IgD-negative memory B cell (primary cell): ENCODE measurements around the gene ARHGEF28. TPM values are rescaled to one million over a fixed set of nuclear protein-coding genes. Genes with fewer than 3 reads are reported as not detected.

Experiments used
- H3K27ac Mint-ChIP-seq, 3 donors: one replicate each; pipeline ENCODE4 v1.8.0; 2020 to 2022; ENCODE audit warnings: mild to moderate bottlenecking in 3 of 3, mixed read lengths in 3 of 3, moderate library complexity in 1 of 3
- H3K27me3 Mint-ChIP-seq: one replicate; pipeline ENCODE4 v1.8.0; 2021; ENCODE audit warnings: mixed read lengths
- H3K36me3 Mint-ChIP-seq: one replicate; pipeline ENCODE4 v1.8.0; 2020; ENCODE audit warnings: mild to moderate bottlenecking, mixed read lengths
- H3K4me1 Mint-ChIP-seq, 3 donors: one replicate each; pipeline ENCODE4 v1.8.0; 2020 to 2022; ENCODE audit warnings: mixed read lengths in 3 of 3, mild to moderate bottlenecking in 1 of 3
- H3K4me3 Mint-ChIP-seq, 4 donors: one replicate each; pipeline ENCODE4 v1.8.0; 2020 to 2022; ENCODE audit warnings: mild to moderate bottlenecking in 4 of 4, mixed read lengths in 4 of 4, moderate library complexity in 3 of 4
- H3K9me3 Mint-ChIP-seq, 3 donors: one replicate each; pipeline ENCODE4 v1.8.0; 2020 to 2021; ENCODE audit warnings: mixed read lengths in 3 of 3, mild to moderate bottlenecking in 1 of 3
- polyA plus RNA-seq: library from polyadenylated mRNA; unstranded; fragments of 300-500 nt; fragmentation: Illumina TruSeq; gene quantifications from one replicate; pipeline ENCODE4 v1.2.3, GENCODE V29; 2021

The ARHGEF28 gene
- polyA plus RNA-seq, 1 donor from 2014 or later, result not detected

DNA sequence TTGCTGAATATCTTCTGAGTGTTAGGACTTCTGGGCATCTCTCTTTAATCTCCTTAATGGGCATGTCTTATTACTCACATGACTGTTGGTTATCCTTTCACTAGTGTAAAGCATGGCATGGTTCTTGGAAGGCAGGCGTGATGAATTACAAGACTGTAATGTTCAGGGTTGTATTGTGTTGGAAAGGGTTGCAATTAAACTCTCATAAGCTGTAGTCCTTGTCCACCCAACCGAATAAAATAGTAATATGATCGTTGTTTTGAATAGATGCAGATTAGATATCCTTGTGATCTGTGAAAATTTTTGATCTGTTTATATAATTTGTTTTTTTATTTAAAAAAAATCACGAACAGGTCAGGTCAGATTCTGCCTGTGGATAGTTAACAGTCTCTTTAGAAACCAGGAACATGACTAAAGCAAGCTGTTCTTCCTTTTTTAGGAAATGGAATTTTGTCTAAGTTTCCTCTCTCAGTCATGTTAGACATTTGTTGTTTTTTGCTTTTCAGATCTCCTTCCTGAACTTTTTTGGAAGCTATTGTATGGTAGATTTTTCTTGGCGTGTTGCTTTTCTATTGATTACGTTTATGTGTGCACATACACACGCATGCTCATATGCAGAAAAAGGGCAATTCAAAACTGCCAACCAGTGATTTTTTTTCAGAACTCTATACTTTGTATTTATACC is 121.8 kb downstream of the ARHGEF28 start:
- H3K4me1 Mint-ChIP-seq, result peaks cover 0 to 3% (median 0%) of the 10 kb centered on the region in 3 donors
- H3K27me3 Mint-ChIP-seq, result peaks cover 24% of the 10 kb centered on the region
- no peak overlapping the region for H3K4me3 Mint-ChIP-seq
- no peak overlapping the region for H3K27ac Mint-ChIP-seq
- H3K36me3 Mint-ChIP-seq, result peaks cover 1% of the 10 kb centered on the region
- H3K9me3 Mint-ChIP-seq, result peaks cover 0 to 8% (median 5%) of the 10 kb centered on the region in 3 donors

DNA sequence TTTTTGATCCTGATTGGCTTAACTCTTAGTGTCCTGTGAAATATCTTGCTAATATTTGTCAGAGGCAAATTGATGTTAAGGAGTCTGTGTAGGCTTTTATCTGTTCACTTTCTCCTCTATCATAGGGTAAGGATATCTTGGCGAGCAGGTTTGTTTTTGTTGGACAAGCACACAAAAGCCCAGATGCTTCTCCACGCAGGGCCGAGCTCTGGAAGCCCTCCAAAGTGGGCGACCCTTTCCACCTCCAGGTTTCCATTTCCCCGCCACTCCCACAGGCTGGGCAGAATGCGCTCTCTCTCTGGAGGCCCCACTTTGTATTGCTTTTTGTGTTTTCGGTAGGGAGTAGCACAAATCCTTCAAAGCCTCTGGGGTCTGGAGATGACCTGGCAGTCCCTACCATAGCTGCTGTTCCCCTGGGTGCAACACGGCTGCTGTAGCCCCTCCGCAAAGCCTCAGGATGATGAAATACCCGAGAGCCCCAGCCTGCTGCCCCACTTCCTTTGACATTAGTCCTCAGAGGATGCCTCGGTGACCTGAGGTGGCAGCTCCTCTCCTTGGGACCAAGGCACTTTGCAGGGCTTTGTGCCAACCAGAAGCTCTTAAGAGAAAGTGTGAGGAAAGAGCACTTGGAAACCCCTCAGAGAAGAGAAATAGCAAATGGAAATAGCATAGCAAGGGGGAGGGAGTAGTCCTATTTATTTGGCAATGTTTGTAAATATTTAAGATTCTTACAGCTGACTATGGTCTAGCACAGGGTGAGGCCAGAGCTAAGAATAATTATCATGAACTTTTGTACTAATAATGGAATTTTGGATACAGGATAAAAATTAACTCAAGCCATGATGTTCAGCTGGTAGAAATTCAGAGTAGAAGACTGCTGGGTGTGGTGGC is 122.8 kb downstream of the ARHGEF28 start:
- Mint-ChIP-seq H3K9me3 (peaks cover 0 to 8% (median 5%) of the 10 kb centered on the region in 3 donors), H3K36me3 (peaks cover 1% of the 10 kb centered on the region), H3K4me3 (no peak overlapping the region), H3K27me3 (peaks cover 25% of the 10 kb centered on the region), H3K27ac (peak overlapping the region in 1 of 3 donors; percentile 13), H3K4me1 (peaks cover 0 to 2% (median 0%) of the 10 kb centered on the region in 3 donors)

DNA sequence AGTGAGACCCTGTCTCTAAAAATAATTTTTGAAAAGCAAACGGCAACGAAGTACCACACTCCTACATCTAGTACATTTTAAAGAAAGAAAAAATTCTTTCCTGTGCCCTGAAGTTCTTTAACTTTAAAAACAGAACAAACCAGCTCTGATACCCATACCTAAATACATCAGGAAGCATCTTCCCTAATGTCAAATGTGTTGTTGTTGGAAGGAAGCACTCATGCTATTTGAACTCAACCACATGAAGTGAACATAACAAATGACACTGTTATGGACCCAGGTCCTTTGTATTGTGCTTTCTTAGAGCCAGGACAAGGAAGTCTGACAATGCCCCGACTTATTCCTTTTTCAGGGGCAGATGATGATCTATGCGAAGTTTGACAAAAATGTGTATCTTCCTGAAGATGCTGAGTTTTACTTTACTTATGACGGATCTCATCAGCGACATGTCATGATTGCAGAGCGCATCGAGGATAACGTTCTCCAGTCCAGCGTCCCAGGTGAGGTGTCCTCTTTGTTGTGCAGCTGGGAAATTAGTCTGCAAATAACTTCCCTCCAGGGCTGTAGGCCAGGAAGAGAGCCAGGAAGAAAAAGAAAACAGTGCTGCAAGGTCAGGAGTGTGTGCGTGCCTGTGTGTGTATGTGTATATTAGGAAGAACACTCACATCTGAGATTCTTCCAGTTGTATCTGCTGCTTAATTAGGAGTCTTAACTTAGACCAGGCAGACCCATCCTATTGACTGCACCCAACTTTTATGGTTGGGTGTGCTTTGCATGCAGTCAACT is 123.7 kb downstream of the ARHGEF28 start:
- Mint-ChIP-seq H3K36me3 (peaks cover 1% of the 10 kb centered on the region), H3K4me1 (peaks cover 0 to 2% (median 0%) of the 10 kb centered on the region in 3 donors), H3K27me3 (peaks cover 25% of the 10 kb centered on the region), H3K4me3 (no peak overlapping the region), H3K9me3 (peaks cover 0 to 8% (median 5%) of the 10 kb centered on the region in 3 donors), H3K27ac (no peak overlapping the region)

DNA sequence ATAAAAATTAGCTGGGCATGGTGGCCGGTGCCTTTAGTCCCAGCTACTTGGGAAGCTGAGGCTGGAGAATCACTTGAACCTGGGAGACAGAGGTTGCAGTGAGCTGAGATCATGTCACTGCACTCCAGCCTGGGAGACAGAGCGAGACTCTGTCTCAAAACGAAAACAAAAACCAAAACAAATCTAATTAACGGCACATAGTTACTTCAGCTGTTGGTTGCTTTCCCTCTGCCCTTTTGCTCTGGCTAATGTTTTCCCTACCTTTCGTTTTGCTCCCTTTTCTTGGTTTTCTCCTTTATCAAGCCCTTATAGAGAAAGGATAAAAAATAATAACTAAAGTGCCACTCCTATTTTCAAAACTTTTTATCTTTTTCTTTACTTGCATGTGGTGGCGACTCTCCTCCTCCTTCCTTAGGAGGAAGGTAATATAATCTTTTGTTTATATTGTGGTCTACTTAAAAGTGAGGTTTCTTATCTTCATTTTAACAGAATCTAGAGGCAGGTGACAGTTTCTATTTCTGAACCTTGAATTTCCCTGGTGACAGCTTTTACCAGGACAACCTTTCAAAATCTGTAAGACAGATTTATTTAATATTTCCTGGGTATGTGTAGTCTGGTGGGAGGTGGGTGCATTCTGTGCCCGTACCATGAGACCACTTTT is 125.4 kb downstream of the ARHGEF28 start:
- Mint-ChIP-seq H3K36me3 (peaks cover 1% of the 10 kb centered on the region), H3K9me3 (peaks cover 0 to 8% (median 5%) of the 10 kb centered on the region in 3 donors), H3K27ac (no peak overlapping the region), H3K27me3 (peaks cover 26% of the 10 kb centered on the region), H3K4me3 (peak overlapping the region in 1 of 4 donors; percentile 54), H3K4me1 (peaks cover 0 to 2% (median 0%) of the 10 kb centered on the region in 3 donors)

DNA sequence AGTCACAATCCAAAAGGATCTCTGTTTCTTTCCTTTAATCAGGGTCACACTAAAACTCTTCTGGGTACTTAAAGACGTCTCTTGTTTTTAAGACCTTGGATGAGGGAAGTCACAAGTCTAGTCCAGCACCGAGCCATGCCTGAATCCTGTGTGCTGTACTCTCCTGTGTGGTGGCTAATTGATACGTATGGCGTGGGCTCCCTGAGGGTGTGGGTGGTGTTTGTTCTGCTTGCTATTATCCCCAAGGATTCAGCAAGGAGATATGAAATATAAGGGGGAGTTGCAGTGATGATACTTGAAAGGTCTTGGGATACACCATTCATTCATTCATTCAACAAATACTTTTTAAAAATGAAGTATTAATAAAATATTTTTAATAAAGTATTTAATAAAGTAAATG is 128.3 kb downstream of the ARHGEF28 start:
- H3K4me1 Mint-ChIP-seq, result peaks cover 0 to 2% (median 0%) of the 10 kb centered on the region in 3 donors
- no peak overlapping the region for H3K4me3 Mint-ChIP-seq
- H3K27ac Mint-ChIP-seq, result peak overlapping the region in 1 of 3 donors; percentile 41
- no peaks in the 10 kb centered on the region for H3K36me3 Mint-ChIP-seq
- H3K27me3 Mint-ChIP-seq, result peaks cover 18% of the 10 kb centered on the region
- H3K9me3 Mint-ChIP-seq, result peaks cover 0 to 2% (median 0%) of the 10 kb centered on the region in 3 donors

DNA sequence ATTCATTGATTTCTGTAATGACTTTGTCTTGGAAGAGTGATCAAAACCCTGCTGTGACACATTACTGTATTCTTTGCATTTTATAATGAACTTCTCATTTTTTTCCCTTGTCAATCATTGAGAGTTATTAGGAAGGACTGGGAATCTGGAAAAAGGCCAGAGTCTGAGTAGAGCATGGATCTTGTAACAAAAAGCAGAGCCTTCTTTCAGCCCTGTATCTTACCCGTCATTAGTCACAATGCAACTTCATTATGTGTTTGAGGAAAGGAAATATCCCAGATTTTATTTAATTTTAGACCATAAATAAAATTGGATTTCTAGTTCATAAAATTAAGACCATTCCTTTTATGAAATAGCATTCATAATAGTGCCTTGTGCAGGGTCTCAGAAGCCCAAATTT is 131.4 kb downstream of the ARHGEF28 start:
- peaks cover 7% of the 10 kb centered on the region for H3K27me3 Mint-ChIP-seq
- no peak overlapping the region for H3K27ac Mint-ChIP-seq
- no peak overlapping the region for H3K4me3 Mint-ChIP-seq
- peaks cover 0 to 1% (median 0%) of the 10 kb centered on the region in 3 donors for H3K9me3 Mint-ChIP-seq
- H3K4me1 Mint-ChIP-seq, result no peaks in the 10 kb centered on the region
- no peaks in the 10 kb centered on the region for H3K36me3 Mint-ChIP-seq

DNA sequence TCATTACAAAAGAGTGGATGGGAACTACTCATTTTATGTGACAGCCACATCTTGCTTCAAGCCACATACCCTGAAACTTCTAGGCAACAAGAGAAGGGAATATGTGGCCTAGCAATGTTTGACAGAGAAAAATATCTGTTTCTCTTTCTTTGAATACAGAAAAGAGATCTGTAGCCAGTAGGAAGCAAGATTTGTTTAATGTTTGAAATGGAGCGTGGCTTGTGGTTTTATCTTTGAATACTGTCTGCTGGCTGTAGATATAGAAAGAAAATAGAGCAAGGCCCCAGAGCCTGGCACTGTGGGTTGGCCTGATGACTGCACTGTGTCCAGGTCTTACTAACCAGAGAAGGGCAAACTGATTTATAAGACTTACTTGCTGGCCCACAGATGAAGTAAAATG is 133.8 kb downstream of the ARHGEF28 start:
- Mint-ChIP-seq H3K27me3 (peaks cover 7% of the 10 kb centered on the region), H3K27ac (no peak overlapping the region), H3K9me3 (peaks cover 0 to 2% (median 0%) of the 10 kb centered on the region in 3 donors), H3K36me3 (no peaks in the 10 kb centered on the region), H3K4me1 (no peaks in the 10 kb centered on the region), H3K4me3 (no peak overlapping the region)

DNA sequence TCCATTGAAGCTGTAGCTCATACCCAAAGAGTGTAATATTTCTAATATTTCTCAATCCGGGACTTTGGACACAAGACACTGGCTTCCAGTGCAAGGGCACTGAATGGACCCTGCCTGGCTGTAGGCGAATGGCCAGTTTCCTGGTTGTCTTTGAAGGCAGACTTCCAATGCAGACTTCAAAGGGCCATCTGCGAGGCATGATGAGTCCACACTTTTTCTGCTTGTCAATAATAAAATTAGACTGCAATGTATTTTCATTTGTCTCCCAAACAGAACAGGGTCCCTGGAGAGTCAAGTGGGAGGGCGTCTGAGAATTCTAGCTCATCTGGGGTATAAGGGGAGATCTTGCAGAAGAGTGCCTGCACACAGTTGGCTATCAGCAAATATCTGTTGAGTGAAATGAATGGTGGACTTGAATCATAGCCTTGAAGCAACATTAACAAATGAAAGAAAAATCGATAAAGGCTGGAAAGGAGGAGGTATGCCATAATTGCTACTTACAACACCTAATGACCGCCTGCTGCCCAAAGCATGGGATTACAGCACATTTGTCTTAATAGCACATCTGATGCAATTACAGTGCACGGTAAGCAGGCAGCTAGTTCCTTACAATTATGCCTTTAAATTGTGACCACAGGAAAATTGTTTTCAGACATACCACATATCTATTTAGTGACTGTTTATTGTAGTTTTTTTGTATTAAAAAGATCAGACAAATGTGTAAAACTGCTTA is 137.5 kb downstream of the ARHGEF28 start:
- Mint-ChIP-seq H3K27ac (no peak overlapping the region), H3K4me3 (no peak overlapping the region), H3K27me3 (peaks cover 4% of the 10 kb centered on the region), H3K36me3 (no peaks in the 10 kb centered on the region), H3K4me1 (no peaks in the 10 kb centered on the region), H3K9me3 (peaks cover 0 to 17% (median 2%) of the 10 kb centered on the region in 3 donors)

DNA sequence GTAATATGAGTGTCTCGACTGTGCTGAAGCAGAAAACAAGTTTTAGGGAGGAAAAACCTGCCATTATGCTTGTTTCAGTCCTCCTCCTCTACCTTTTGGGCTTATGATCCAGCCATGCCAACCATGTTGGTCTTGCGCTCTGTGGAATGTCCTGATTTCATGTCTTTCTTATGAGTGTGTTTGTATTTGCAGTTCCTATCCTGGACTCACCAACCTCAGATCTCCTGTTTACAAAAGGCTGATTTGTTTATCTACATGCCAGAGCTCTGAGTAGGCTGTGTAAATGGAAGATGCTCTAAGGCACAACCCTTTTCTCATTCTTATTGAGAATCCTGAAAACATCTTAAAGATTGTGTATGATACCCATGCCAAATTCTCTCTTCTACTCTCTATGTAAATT is 138.6 kb downstream of the ARHGEF28 start:
- H3K36me3 Mint-ChIP-seq, result no peaks in the 10 kb centered on the region
- H3K9me3 Mint-ChIP-seq, result peaks cover 0 to 19% (median 2%) of the 10 kb centered on the region in 3 donors
- H3K4me3 Mint-ChIP-seq, result no peak overlapping the region
- no peak overlapping the region for H3K27ac Mint-ChIP-seq
- no peaks in the 10 kb centered on the region for H3K4me1 Mint-ChIP-seq
- peaks cover 4% of the 10 kb centered on the region for H3K27me3 Mint-ChIP-seq

DNA sequence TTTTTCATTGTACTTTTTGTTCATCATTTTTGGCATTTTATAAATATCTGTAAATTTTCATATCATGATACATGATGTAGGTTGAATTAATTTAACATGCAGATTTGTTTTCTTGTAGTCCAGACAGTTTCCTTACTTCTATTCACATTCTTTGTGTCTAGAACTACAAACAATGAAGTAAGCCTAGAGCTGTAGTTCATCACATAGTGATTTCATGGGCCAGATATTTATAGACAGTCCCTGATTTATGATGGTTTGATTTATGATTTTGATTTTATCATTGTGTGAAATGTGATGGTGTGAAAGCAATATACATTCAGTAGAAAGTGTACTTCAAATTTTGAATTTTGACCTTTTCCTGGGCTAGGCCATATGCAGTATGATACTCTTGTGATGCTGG is 139.0 kb downstream of the ARHGEF28 start:
- Mint-ChIP-seq H3K36me3 (no peaks in the 10 kb centered on the region), H3K27ac (no peak overlapping the region), H3K4me1 (no peaks in the 10 kb centered on the region), H3K27me3 (peaks cover 4% of the 10 kb centered on the region), H3K4me3 (no peak overlapping the region), H3K9me3 (peaks cover 0 to 19% (median 2%) of the 10 kb centered on the region in 3 donors)

DNA sequence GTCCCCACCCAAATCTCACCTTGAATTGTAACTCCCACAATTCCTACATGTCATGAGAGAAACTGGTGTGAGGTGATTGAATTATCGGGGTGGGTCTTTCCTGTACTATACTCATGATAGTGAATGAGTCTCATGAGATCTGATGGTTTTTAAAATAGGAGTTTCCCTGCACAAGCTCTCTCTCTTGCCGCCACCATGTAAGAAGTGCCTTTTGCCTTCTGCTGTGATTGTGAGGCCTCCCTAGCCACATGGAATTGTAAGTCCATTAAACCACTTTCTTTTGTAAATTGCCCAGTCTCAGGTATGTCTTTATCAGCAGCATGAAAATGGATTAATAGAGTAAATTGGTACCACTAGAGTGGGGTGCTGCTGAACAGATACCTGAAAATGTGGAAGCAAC is 140.9 kb downstream of the ARHGEF28 start:
- no peak overlapping the region for H3K27ac Mint-ChIP-seq
- H3K27me3 Mint-ChIP-seq, result peaks cover 4% of the 10 kb centered on the region

DNA sequence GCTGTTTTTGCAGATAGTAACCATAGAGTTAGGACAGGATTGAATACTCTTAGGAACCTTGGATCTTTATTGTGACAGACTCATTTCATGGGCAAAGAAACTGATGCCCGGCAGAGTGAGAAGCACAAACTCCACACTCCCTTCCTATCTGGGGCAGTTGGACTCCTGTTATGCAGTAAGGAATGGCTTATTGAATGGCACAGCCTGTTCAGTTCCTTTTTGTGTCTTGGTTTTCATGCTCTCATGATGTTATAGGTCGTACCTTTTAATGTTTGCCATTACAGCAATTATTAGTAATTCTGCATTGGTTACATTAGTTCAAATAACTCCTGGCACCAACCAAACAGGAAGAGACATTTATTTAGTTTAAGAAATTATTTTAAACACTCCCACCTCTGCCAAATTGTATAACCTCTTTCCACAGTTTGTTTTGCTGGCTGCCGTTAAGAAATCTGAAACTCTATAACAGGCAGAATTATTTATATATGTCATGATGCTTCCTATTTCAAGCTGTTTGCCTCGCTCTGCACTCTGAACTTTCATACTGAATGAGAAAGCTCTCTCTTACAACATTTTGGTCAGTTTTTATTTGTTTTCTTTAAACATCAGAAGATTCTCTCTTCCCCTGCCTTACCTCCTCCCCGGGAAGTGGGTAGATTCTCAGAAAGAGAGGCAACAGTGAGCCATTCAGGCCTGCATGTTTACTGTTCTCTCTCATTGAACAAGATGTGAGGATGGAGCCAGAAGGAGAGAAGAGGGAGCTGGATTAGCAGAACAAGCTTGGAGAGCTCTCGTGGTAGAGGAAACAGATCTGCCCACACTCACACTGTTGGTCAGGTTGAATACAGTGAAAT is 144.4 kb downstream of the ARHGEF28 start:
- no peaks in the 10 kb centered on the region for H3K4me1 Mint-ChIP-seq
- H3K9me3 Mint-ChIP-seq, result peaks cover 0 to 15% (median 0%) of the 10 kb centered on the region in 3 donors
- no peak overlapping the region for H3K4me3 Mint-ChIP-seq
- H3K27me3 Mint-ChIP-seq, result no peaks in the 10 kb centered on the region
- no peak overlapping the region for H3K27ac Mint-ChIP-seq
- no peaks in the 10 kb centered on the region for H3K36me3 Mint-ChIP-seq

More for the DNA sequence above, 140.9 kb downstream of the ARHGEF28 start:
- Mint-ChIP-seq H3K9me3 (peaks cover 0 to 19% (median 2%) of the 10 kb centered on the region in 3 donors), H3K4me3 (no peak overlapping the region), H3K4me1 (no peaks in the 10 kb centered on the region), H3K36me3 (no peaks in the 10 kb centered on the region)

DNA sequence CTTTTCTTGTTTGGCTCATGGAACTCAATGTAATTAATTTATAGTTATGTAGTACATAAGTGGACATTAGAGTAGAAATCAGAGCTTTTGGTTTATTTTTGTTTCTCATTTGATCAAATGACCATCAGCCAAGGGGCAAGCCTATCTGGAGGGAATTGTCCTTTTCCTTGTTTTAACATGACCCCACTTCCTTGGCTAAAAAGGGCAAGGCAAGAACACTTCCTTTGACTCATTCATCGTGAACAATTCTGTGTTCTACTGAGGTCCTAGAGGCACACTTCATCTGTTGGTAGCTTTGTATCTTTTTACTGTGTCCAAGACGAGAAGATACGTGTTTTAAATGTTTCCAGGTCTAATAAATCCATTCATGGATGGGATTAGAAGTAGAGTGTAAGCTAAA is 148.9 kb downstream of the ARHGEF28 start:
- no peaks in the 10 kb centered on the region for H3K9me3 Mint-ChIP-seq
- no peaks in the 10 kb centered on the region for H3K27me3 Mint-ChIP-seq
- no peaks in the 10 kb centered on the region for H3K4me1 Mint-ChIP-seq
- no peak overlapping the region for H3K27ac Mint-ChIP-seq
- H3K4me3 Mint-ChIP-seq, result no peak overlapping the region
- no peaks in the 10 kb centered on the region for H3K36me3 Mint-ChIP-seq
